HG03066 (cell line): Measurements from ENCODE around the gene PLLP.
"Not testable (repeated sequence)": the region's sequence is repeated elsewhere in the genome, so short reads cannot be mapped to it uniquely, and the experiment has no call there.

ENCODE experiments used
- ATAC-seq: cut with Tn5 transposase; IDR thresholded peaks from one replicate; pipeline ENCODE4 v1.9.1; 2021; ENCODE audit warnings: low read depth; ENCODE audit not compliant: unreplicated experiment

The PLLP gene

GRCh38 chr16:57275946-57276345 is 8.5 kb downstream of the PLLP start:
- ATAC-seq = not testable (repeated sequence)

DNA sequence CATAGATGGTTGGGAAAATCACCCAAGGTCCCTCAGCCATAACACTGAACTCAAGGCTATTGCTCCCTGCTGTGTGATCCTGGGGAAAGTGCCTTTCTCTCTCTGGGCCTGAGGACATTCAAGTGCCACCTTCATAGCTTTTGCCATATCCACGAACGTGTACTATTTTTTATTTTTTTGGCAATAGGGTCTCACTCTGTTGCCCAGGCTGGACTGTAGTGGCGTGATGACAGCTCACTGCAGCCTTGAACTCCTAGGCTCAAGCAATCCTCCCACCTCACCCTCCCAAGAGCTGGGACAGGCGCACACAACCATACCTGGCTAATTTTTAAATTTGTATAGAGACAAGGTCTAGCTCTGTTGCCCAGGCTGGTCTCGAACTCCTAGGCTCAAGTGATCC is 10.6 kb downstream of the PLLP start:
- ATAC-seq = no peak

DNA sequence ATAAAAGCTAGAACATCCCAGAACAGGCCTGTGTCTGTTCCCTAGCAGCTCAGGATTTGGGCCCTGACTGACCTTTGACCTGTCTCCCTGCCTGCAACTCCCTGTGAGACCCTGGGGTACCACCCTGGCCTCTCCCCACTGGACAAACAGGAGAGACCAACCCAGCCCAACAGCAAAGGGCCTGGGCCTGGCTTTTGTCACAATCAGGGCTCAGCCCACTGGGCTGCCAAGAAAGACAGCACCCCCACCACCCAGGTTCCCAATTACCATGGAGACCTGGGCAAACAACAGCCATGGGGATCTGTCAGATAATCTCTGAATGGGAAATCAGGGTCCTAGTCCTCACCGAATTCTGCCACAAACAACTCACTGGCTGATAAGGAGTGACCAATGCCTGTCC is 11.1 kb downstream of the PLLP start:
- no peak for ATAC-seq

DNA sequence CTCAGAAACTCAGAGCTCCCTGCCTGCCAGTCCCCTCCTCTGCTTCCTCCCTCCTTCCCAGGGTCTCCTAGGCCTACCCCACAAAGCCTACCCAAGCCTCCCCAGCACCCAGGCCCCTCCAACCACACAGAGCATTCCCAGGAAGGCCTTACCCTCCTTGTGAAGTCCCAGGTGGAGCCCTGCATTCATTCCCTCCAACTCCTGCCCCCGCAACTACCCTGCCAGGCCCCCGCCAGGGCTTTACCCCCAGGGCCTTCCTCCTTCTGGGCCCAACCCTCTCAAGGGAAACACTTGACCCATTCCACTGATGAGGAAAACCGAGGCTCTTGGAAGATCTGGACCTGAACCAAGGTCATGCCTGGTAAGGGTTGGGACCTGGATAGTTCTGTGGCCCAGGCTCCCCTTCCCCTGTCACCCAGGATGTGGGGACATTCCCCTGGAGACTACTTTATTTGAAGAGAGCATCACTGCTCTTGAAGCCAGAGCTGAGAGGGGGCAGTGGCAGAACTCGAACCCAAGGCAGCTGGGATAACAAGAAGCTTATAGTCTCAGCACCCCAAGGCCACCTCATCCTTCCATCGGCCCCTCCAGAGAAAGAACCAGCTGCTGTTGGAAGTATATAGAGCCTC is 12.5 kb downstream of the PLLP start:
- no peak for ATAC-seq

DNA sequence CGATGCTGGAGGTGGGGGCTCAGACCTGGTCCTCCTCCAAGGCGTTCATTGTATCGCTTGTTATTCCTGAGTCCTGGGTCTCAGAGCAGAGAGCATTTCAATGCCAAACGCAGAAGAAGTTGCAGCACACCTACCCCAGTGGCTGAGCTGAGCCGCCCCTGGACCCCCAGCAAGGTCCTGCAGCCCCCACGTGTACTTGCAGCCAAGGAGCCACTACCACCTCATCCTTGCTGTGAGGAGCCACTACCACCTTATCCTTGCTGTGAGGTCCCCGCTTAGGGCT is 13.5 kb downstream of the PLLP start:
- no peak for ATAC-seq

DNA sequence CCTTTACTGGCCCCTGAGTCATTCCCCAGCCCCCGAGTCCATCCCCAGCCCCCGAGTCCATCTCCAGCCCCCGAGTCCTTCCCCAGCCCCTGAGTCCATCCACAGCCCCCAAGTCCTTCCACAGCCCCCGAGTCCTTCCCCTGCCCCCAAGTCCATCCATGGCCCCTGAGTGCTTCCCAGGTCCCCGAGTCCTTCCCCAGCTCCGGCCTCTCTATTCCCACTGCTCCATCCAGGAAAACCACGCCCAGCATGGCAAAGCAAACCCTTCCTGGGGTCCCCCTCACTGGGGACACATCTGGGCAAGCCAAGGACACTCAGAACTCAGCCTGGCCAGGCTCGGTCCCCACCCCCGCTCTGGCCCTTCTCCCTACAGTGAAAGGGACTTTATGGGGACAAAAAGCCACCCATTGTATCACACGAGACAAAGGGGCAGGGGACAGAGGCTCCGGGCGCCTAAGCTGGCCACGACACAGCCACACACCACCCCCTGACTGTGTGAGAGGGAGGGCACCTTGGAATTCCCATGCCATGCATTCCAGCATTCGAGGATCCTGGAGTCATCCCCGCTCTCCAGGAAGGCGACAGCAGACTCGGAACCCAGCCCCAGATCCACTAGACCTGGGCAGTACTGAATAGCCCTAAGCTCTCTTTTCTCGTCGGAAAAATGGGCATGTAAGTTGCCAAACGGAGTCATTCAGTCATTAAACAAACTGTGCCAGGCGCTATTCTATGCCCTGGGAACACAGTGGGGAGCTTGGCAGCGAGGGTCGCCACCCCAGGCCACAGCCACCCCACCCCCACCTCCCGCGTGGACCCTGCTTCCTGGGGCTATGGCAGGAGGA is 14.0 kb downstream of the PLLP start:
- ATAC-seq = no peak

- no peak for ATAC-seq
These were observed 15.4 kb downstream of the PLLP start for GRCh38 chr16:57268804-57269800.

GRCh38 chr16:57267343-57267742 is 17.1 kb downstream of the PLLP start:
- ATAC-seq = not testable (repeated sequence)

- no peak for ATAC-seq
These were observed 17.8 kb downstream of the PLLP start for GRCh38 chr16:57266531-57267260.

- no peak for ATAC-seq
These were observed 18.5 kb downstream of the PLLP start for GRCh38 chr16:57265850-57266530.

DNA sequence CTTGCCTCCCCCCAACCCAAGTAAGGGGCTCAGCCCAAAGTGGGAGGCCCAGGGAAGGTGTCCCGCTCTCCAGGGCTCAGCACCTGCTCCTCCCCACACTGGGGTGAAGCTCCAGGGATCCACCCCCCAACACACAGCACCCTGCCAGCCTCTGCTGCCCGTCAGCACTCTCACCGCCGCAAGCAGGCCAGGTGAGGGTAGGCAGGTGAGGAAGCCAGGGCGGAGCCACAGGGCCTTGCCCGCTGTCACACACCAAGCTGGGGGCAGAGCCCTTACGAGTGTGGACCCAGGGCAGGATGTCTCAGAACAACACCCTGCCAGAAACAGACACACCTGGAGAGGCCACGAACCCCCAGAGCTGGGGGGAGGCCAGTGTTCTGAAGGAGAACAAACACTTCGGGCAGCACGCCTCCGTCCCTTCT is 19.5 kb downstream of the PLLP start:
- ATAC-seq = no peak

GRCh38 chr16:57264381-57264780 is 20.1 kb downstream of the PLLP start:
- no peak for ATAC-seq

- no peak for ATAC-seq
These were observed 20.7 kb downstream of the PLLP start for GRCh38 chr16:57263541-57264351.

DNA sequence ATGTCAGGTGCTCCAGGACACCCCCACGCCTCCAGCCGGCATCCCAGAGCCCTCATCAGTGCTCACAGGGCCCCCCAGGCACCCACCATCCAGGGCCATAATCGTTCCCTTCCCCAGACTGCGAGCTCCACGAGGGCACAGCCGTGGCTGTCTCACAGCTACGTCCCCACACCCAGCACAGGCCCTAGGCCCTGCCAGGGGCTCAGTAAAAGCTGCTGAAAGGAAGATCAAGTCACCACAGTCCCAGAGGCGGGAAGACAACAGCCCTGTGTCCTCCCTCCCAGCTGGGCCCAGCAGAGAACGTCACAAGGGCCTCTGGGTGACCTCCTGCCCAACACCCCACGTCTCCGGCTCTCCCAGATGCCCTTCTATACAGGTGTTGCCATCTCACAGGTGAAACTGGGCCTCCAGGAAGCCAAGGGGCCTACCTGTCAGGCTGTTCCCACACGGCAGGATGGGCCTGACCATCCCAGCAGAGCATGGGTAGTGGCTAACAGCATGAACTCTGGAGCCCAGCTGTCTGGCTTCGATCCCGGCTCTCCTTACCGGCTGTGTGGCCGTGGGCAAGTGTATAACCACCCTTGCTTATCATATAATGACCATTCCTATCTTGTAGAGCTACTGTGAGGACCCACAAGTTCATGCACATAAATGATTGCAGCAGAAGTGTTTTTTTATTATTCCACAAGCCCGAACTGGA is 21.5 kb downstream of the PLLP start:
- no peak for ATAC-seq

DNA sequence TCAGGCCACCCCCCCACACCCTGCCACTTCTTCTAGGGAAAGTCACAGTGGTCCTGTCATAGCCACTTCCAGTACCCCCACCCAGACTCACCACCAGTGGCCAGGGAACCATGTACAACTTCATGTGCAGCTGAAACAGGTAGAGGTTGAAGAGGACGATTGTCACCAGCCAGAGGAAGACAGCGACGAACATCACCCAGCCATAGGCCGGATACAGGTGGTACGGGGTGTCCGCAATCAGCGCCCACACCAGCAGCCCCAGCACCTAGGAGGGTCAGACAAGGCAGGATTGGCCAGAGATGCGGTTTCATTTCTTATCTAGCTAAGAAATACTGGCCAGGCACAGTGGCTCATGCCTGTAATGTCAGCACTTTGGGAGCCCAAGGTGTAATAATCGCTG is 22.7 kb downstream of the PLLP start:
- no peak for ATAC-seq

- ATAC-seq = no peak
These were observed 24.1 kb downstream of the PLLP start for GRCh38 chr16:57260294-57260929.

- ATAC-seq = no peak
These were observed 25.5 kb downstream of the PLLP start for GRCh38 chr16:57258910-57259475.
